Left renal pelvis (tissue), 4 donors: ENCODE measurements around the gene DHRS4. TPM values are rescaled to one million over a fixed set of nuclear protein-coding genes. Genes with fewer than 3 reads are reported as not detected.
"Not testable (repeated sequence)": the region's sequence is repeated elsewhere in the genome, so short reads cannot be mapped to it uniquely, and the experiment has no call there.

ENCODE experiments used
- DNase-seq, 4 donors: peaks; one replicate each; pipeline ENCODE4 v3.0.0-alpha.2; 2013; ENCODE audit warnings: low read depth in 4 of 4, low spot score in 3 of 4
- polyA plus RNA-seq, 4 donors: library from polyadenylated mRNA; unstranded; fragments of 120-200 nt; gene quantifications; one replicate each; pipeline ENCODE4 v1.2.1, GENCODE V29; 2013; ENCODE audit not compliant: insufficient read length in 4 of 4

DHRS4 gene
- polyA plus RNA-seq, 4 donors = 28.3 to 50.8 (median 44.2) TPM

- DNase-seq = no peak
These were observed 13.8 kb upstream of the DHRS4 start for GRCh38 chr14:23939607-23940326.

GRCh38 chr14:23941230-23941629 is 12.3 kb upstream of the DHRS4 start:
- DNase-seq = no peak

- no peak for DNase-seq
These were observed 11.9 kb upstream of the DHRS4 start for GRCh38 chr14:23941669-23942068.

GRCh38 chr14:23942587-23942986 is 11.0 kb upstream of the DHRS4 start:
- no peak for DNase-seq

- not testable (repeated sequence) for DNase-seq
These were observed 4.5 kb upstream of the DHRS4 start for GRCh38 chr14:23949069-23949468.

- DNase-seq = no peak
These were observed 3.0 kb upstream of the DHRS4 start for GRCh38 chr14:23950411-23951135.

GRCh38 chr14:23951136-23951466 is 2.5 kb upstream of the DHRS4 start:
- DNase-seq = not testable (repeated sequence)

- DNase-seq = no peak
These were observed 1.9 kb upstream of the DHRS4 start for GRCh38 chr14:23951590-23952201.

- not testable (repeated sequence) for DNase-seq
These were observed 480 bp upstream of the DHRS4 start for GRCh38 chr14:23953116-23953463.

- not testable (repeated sequence) for DNase-seq
These were observed 677 bp downstream of the DHRS4 start for GRCh38 chr14:23954279-23954614.

GRCh38 chr14:23954965-23955364 is 1.4 kb downstream of the DHRS4 start:
- DNase-seq = not testable (repeated sequence)

GRCh38 chr14:23955811-23956210 is 2.2 kb downstream of the DHRS4 start:
- not testable (repeated sequence) for DNase-seq

GRCh38 chr14:23957913-23958569 is 4.5 kb downstream of the DHRS4 start:
- not testable (repeated sequence) for DNase-seq

GRCh38 chr14:23960899-23961298 is 7.3 kb downstream of the DHRS4 start:
- not testable (repeated sequence) for DNase-seq

- DNase-seq = not testable (repeated sequence)
These were observed 8.1 kb downstream of the DHRS4 start for GRCh38 chr14:23961704-23962103.

- DNase-seq = not testable (repeated sequence)
These were observed 15.5 kb downstream of the DHRS4 start for GRCh38 chr14:23969130-23969480.

- not testable (repeated sequence) for DNase-seq
These were observed 16.1 kb downstream of the DHRS4 start for GRCh38 chr14:23969481-23970282.

- not testable (repeated sequence) for DNase-seq
These were observed 16.7 kb downstream of the DHRS4 start for GRCh38 chr14:23970283-23970659.

GRCh38 chr14:23973178-23973577 is 19.6 kb downstream of the DHRS4 start:
- not testable (repeated sequence) for DNase-seq

GRCh38 chr14:23974041-23974440 is 20.5 kb downstream of the DHRS4 start:
- not testable (repeated sequence) for DNase-seq

GRCh38 chr14:23977208-23977607 is 23.6 kb downstream of the DHRS4 start:
- not testable (repeated sequence) for DNase-seq
